Esophagus muscularis mucosa (tissue), 4 donors: ENCODE measurements around the gene PHYH.

Experiments
- EP300 ChIP-seq: sonication (generic); formaldehyde crosslinking; IDR thresholded peaks from one replicate; pipeline ENCODE4 v1.6.1; 2017; ENCODE audit warnings: antibody characterized with exemption
- POLR2A ChIP-seq: fragments of 450-650 bp; IDR thresholded peaks from one replicate; pipeline ENCODE4 v1.6.1; 2017; ENCODE audit warnings: antibody characterized with exemption, moderate library complexity, mild to moderate bottlenecking, low read depth
- TF ChIP-seq, protein P1 (sequence below), 3 experiments: fragments of 200-600 bp in 2 of 3; fragments of 450-650 bp in 1 of 3; sonication (generic) in 2 of 3; IDR thresholded peaks; one replicate each; pipeline ENCODE4 v1.5.1; 2017 to 2019; ENCODE audit warnings: antibody characterized with exemption in 3 of 3, mild to moderate bottlenecking in 2 of 3, moderate library complexity in 1 of 3

GRCh38 chr10:13328126-13328525, 28.3 kb upstream of the PHYH start:
- TF ChIP-seq EP300 (no peak), POLR2A (no peak)
- TF ChIP-seq, protein P1, sequence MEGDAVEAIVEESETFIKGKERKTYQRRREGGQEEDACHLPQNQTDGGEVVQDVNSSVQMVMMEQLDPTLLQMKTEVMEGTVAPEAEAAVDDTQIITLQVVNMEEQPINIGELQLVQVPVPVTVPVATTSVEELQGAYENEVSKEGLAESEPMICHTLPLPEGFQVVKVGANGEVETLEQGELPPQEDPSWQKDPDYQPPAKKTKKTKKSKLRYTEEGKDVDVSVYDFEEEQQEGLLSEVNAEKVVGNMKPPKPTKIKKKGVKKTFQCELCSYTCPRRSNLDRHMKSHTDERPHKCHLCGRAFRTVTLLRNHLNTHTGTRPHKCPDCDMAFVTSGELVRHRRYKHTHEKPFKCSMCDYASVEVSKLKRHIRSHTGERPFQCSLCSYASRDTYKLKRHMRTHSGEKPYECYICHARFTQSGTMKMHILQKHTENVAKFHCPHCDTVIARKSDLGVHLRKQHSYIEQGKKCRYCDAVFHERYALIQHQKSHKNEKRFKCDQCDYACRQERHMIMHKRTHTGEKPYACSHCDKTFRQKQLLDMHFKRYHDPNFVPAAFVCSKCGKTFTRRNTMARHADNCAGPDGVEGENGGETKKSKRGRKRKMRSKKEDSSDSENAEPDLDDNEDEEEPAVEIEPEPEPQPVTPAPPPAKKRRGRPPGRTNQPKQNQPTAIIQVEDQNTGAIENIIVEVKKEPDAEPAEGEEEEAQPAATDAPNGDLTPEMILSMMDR (IDR thresholded peaks at IDR 0.05): no peak
